ENCODE data around the gene CASP9.

GRCh38 chr1:15559189-15559810, 35.3 kb upstream of the CASP9 start:
- TF ChIP-seq POLR2A (IDR thresholded peaks at IDR 0.05) (no peak), CTCF (IDR thresholded peaks at IDR 0.05) (no peak), POLR2AphosphoS5 (IDR thresholded peaks at IDR 0.05; ENCODE audit: insufficient read depth in 1 of 2, low read depth in 1 of 2) (peak in 1 of 2 donors; percentile 63)

All from vagina (tissue), 2 donors.